ENCODE measurements around the gene S1PR2. TPM values are rescaled to one million over a fixed set of nuclear protein-coding genes. Genes with fewer than 3 reads are reported as not detected.
A peak's percentile ranks its signal among the peaks of the same experiment; 100 is the strongest.

S1PR2 gene
- total RNA-seq, 1 donor: 44.6 TPM

DNA sequence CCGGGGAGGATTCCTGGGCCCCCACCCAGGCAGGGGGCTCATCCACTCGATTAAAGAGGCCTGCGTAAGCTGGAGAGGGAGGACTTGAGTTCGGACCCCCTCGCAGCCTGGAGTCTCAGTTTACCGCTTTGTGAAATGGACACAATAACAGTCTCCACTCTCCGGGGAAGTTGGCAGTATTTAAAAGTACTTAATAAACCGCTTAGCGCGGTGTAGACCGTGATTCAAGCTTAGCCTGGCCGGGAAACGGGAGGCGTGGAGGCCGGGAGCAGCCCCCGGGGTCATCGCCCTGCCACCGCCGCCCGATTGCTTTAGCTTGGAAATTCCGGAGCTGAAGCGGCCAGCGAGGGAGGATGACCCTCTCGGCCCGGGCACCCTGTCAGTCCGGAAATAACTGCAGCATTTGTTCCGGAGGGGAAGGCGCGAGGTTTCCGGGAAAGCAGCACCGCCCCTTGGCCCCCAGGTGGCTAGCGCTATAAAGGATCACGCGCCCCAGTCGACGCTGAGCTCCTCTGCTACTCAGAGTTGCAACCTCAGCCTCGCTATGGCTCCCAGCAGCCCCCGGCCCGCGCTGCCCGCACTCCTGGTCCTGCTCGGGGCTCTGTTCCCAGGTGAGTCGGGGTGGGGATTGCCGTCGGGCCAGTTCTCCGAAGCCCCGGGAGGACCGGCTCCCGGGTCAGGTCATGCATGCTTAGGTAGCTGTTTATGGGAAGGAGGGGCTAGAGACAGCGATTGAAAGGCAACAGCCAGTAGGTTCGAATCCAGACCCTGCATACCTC is 39.7 kb upstream of the S1PR2 start, which contains the start of gene ICAM1:
ICAM1 (plus strand) TSS at position 505 of the 779 bp plus-strand sequence; CDS start at position 545, 40 bp downstream.
- TF ChIP-seq, protein P1, sequence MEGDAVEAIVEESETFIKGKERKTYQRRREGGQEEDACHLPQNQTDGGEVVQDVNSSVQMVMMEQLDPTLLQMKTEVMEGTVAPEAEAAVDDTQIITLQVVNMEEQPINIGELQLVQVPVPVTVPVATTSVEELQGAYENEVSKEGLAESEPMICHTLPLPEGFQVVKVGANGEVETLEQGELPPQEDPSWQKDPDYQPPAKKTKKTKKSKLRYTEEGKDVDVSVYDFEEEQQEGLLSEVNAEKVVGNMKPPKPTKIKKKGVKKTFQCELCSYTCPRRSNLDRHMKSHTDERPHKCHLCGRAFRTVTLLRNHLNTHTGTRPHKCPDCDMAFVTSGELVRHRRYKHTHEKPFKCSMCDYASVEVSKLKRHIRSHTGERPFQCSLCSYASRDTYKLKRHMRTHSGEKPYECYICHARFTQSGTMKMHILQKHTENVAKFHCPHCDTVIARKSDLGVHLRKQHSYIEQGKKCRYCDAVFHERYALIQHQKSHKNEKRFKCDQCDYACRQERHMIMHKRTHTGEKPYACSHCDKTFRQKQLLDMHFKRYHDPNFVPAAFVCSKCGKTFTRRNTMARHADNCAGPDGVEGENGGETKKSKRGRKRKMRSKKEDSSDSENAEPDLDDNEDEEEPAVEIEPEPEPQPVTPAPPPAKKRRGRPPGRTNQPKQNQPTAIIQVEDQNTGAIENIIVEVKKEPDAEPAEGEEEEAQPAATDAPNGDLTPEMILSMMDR (IDR thresholded peaks at IDR 0.05; ENCODE audit: insufficient read depth, low read length): peak; percentile 4
- peak; percentile 79 for DNase-seq (ENCODE audit: low read depth)
- peak within 1 kb of the TSS; percentile 69 for H3K4me3 ChIP-seq (ENCODE audit: low read depth, low read length)

DNA sequence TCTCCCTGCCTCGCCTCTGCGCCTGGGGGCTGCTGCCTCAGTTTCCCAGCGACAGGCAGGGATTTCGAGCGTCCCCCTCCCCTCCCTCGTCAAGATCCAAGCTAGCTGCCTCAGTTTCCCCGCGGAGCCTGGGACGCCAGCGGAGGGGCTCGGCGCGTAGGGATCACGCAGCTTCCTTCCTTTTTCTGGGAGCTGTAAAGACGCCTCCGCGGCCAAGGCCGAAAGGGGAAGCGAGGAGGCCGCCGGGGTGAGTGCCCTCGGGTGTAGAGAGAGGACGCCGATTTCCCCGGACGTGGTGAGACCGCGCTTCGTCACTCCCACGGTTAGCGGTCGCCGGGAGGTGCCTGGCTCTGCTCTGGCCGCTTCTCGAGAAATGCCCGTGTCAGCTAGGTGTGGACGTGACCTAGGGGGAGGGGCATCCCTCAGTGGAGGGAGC is 39.1 kb upstream of the S1PR2 start:
- DNase-seq (ENCODE audit: low read depth): no peak
- H3K4me3 ChIP-seq (ENCODE audit: low read depth, low read length): peak overlapping the region; percentile 69
- TF ChIP-seq, protein P1 (IDR thresholded peaks at IDR 0.05; ENCODE audit: insufficient read depth, low read length): no peak

DNA sequence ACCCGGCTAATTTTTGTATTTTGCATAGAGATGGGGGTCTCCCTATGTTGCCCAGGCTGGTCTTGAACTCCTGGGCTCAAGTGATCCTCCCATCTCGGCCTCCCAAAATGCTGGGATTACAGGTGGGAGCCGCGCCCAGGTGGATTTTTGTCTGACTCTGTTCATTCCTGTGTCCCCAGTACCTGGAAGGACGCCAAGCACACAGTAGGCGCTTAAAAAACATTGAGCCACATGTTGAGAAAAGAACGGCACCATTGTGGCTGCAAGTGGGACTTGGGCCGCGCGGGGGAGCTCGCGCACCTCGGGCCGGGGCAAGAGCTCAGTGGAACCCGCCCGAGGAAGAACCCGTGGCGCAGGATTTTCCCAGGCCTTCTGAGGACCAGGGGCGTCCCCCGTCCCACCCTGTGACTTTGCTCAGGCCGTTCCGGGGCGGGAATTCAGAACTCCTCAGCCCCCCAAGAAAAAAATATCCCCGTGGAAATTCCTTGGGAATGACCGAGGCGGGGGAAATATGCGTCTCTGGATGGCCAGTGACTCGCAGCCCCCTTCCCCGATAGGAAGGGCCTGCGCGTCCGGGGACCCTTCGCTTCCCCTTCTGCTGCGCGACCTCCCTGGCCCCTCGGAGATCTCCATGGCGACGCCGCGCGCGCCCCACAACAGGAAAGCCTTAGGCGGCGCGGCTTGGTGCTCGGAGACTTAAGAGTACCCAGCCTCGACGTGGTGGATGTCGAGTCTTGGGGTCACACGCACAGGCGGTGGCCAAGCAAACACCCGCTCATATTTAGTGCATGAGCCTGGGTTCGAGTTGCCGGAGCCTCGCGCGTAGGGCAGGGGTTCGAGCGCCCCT is 38.4 kb upstream of the S1PR2 start:
- H3K4me3 ChIP-seq (ENCODE audit: low read depth, low read length): peak overlapping the region; percentile 13
- DNase-seq (ENCODE audit: low read depth): peak; percentile 73
- TF ChIP-seq, protein P1 (IDR thresholded peaks at IDR 0.05; ENCODE audit: insufficient read depth, low read length): peak; percentile 95

DNA sequence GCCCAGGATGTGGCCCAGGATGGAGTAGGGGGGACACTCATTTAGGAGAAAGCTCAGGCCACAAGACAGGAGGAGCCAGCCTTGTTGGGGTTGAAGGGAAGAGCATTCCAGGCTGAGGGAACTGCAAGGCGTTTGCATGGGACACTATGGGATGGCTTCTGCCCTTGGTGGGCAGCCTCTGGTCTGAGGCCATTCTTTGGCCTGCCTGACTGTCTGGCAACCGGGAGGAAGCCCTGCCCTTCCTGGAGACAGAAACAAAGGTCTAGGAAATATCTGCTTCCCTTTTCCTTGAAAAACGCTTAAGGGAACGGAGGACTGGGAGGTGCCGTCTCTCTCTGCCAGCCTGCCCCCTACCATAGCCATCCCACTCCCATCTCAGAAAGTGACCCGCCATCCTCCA is 36.9 kb upstream of the S1PR2 start:
- DNase-seq (ENCODE audit: low read depth): no peak
- H3K4me3 ChIP-seq (ENCODE audit: low read depth, low read length): no peak overlapping the region
- TF ChIP-seq, protein P1 (IDR thresholded peaks at IDR 0.05; ENCODE audit: insufficient read depth, low read length): no peak

DNA sequence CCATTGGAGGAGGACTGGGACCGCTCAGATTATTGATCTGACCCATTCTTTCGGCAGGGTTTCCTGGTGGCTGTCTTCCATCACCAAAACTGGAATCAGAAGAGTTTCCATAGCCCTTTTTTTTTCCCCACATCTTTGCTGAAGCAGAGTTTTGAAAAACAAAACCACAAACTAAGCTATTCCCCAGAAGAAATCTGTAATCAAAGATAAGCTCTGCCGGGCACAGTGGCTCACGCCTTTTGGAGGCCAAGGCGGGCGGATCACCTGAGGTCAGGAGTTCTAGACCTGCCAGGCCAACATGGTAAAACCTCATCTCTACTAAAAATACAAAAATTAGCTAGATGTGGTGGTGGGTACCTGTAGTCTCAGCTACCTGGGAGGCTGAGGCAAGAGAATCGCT is 35.6 kb upstream of the S1PR2 start:
- TF ChIP-seq, protein P1 (IDR thresholded peaks at IDR 0.05; ENCODE audit: insufficient read depth, low read length): no peak
- DNase-seq (ENCODE audit: low read depth): no peak
- no peak overlapping the region for H3K4me3 ChIP-seq (ENCODE audit: low read depth, low read length)

DNA sequence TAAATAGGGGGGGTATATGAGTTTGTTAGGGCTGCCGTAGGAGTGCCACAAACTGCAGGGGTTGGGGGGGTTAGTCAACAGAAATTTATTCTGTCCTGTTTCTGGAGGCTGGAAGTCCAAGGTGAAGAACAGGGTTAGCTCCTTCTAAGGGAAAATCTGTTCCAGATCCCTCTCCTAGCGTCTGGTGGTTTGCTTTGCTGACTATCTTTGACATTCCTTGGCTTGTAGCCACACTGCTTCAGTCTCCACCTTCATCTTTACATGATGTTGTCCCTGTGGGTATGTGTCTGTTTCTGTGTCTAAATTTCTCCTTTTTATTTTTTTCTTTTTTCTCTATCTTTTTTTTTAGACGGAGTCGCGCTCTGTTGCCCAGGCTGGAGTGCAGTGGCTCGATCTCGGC is 31.6 kb upstream of the S1PR2 start:
- TF ChIP-seq, protein P1 (IDR thresholded peaks at IDR 0.05; ENCODE audit: insufficient read depth, low read length): no peak
- peak; percentile 18 for DNase-seq (ENCODE audit: low read depth)
- H3K4me3 ChIP-seq (ENCODE audit: low read depth, low read length): no peak overlapping the region
